OCI-LY7 (cell line): ENCODE results near the gene TAF3. TPM values are rescaled to one million over a fixed set of nuclear protein-coding genes. Genes with fewer than 3 reads are reported as not detected.

Experiments
- BruUV-seq: library from RNA; stranded (reverse); fragments of 400-500 nt; replicated peaks from 2 replicates; lab custom pipeline; 2021; lab: Mats Ljungman, UMichigan
- CTCF ChIA-PET: fragments of 300-600 bp; sonication (Branson Sonifier 250); formaldehyde crosslinking; loops from one replicate; lab custom pipeline; 2022; ENCODE audit warnings: antibody characterized with exemption; ENCODE audit not compliant: unreplicated experiment; lab: Charles Lee
- POLR2A ChIA-PET: fragments of 300-600 bp; sonication (Branson Sonifier 250); formaldehyde crosslinking; loops from one replicate; lab custom pipeline; 2022; ENCODE audit warnings: antibody characterized with exemption; lab: Charles Lee
- DNase-seq: peaks from one replicate; pipeline ENCODE4 v3.0.0-alpha.2; 2015; ENCODE audit warnings: low spot score
- H2AFZ ChIP-seq: fragments of 200-600 bp; sonication (generic), shearing (Covaris generic); 2 replicates; pipeline ENCODE4 v1.6.1; 2014; ENCODE audit warnings: mild to moderate bottlenecking, antibody characterized with exemption, low read length, moderate library complexity
- H3K27ac ChIP-seq: fragments of 200-600 bp; sonication (generic); 2 replicates; pipeline ENCODE4 v1.5.1; 2014; ENCODE audit warnings: mixed run types, low read depth, mild to moderate bottlenecking, moderate library complexity, low read length, inconsistent platforms; ENCODE audit not compliant: poor library complexity, severe bottlenecking
- H3K36me3 ChIP-seq: fragments of 200-600 bp; sonication (generic); 2 replicates; pipeline ENCODE4 v1.6.1; 2014; ENCODE audit warnings: mild to moderate bottlenecking, antibody characterized with exemption, low read length, moderate library complexity, mixed read lengths; ENCODE audit not compliant: insufficient read depth
- H3K4me1 ChIP-seq: fragments of 200-600 bp; sonication (generic); 2 replicates; pipeline ENCODE4 v1.5.1; 2014; ENCODE audit warnings: mild to moderate bottlenecking, low read length; ENCODE audit not compliant: insufficient read depth, poor library complexity, severe bottlenecking
- H3K4me2 ChIP-seq: fragments of 200-600 bp; sonication (generic); 2 replicates; pipeline ENCODE4 v1.6.1; 2014; ENCODE audit warnings: mild to moderate bottlenecking, low read length
- H3K4me3 ChIP-seq: fragments of 200-600 bp; sonication (generic); 2 replicates; pipeline ENCODE4 v1.5.1; 2014; ENCODE audit warnings: mild to moderate bottlenecking, low read depth, low read length; ENCODE audit not compliant: poor library complexity, severe bottlenecking
- H3K79me2 ChIP-seq: fragments of 200-600 bp; sonication (generic); 2 replicates; pipeline ENCODE4 v1.6.1; 2016; ENCODE audit warnings: low read depth, mild to moderate bottlenecking, low read length, moderate library complexity, mixed read lengths; ENCODE audit not compliant: insufficient read depth
- H3K9me2 ChIP-seq: fragments of 200-600 bp; sonication (generic); 2 replicates; pipeline ENCODE4 v1.6.1; 2016; ENCODE audit warnings: mild to moderate bottlenecking, low read length, mixed read lengths; ENCODE audit not compliant: insufficient read depth
- H3K9me3 ChIP-seq: fragments of 200-600 bp; sonication (generic); 2 replicates; pipeline ENCODE4 v1.6.1; 2014; ENCODE audit warnings: mild to moderate bottlenecking, mixed run types, low read length, mixed read lengths
- H4K20me1 ChIP-seq: fragments of 200-600 bp; sonication (generic); 2 replicates; pipeline ENCODE4 v1.6.1; 2014; ENCODE audit warnings: mild to moderate bottlenecking, antibody characterized with exemption, low read length, moderate library complexity, mixed read lengths; ENCODE audit not compliant: insufficient read depth
- CTCF ChIP-seq: fragments of 200-600 bp; sonication (generic); conservative IDR thresholded peaks from 2 replicates; pipeline ENCODE4 v1.5.1; 2014; ENCODE audit warnings: mild to moderate bottlenecking, antibody characterized with exemption, low read length, moderate library complexity, mixed read lengths
- EZH2phosphoT487 ChIP-seq: fragments of 200-600 bp; sonication (generic); IDR thresholded peaks from 2 replicates; pipeline ENCODE4 v1.6.1; 2018; ENCODE audit warnings: low read depth, borderline replicate concordance, mild to moderate bottlenecking, mixed run types, antibody characterized with exemption, low read length, moderate library complexity, mixed read lengths
- intact Hi-C: fragments of 100-400 bp; cut with micrococcal nuclease; formaldehyde crosslinking; loops from one replicate; pipeline ENCODE4 v1.10.0; 2022; ENCODE audit not compliant: unreplicated experiment
- total RNA-seq, 2 experiments: library from RNA; depleted of rRNA in 1 of 2; stranded (reverse); fragments of >200 nt in 1 of 2; shearing (Covaris generic) in 1 of 2; gene quantifications; 2 replicates each; pipeline ENCODE4 v1.2.3, GENCODE V29; 2014 to 2022

Gene TAF3
- total RNA-seq, 2 experiments from 2014 or later, result 3.8 to 11.1 TPM

GRCh38 chr10:7853226-7853842, 35.0 kb downstream of the TAF3 start:
- no peaks in the 10 kb centered on the region for H3K9me2 ChIP-seq
- peaks cover 3% of the 10 kb centered on the region; the same call in 1 of the 2 replicates for H4K20me1 ChIP-seq
- no TSS peak for BruUV-seq
- H3K4me1 ChIP-seq, result no peaks in the 10 kb centered on the region
- H3K9me3 ChIP-seq, result no peaks in the 10 kb centered on the region
- 0 out of 2 replicates have a peak, but pooled peaks cover 3% of the 10 kb centered on the region for H3K79me2 ChIP-seq
- ChIA-PET POLR2A (interaction anchor here (0.6 kb wide), 1 partner anchor 879 kb away, joined by 3 read pairs; no protein-coding TSS in a partner anchor), CTCF (no interaction called here)
- H2AFZ ChIP-seq, result no peak overlapping the region
- H3K4me2 ChIP-seq, result no peak overlapping the region
- DNase-seq, result no peak
- intact Hi-C loops, result no loop called here
- TF ChIP-seq CTCF (no peak), EZH2phosphoT487 (no peak)
- no peaks in the 10 kb centered on the region for H3K36me3 ChIP-seq
- H3K27ac ChIP-seq, result no peak overlapping the region
- no peak overlapping the region for H3K4me3 ChIP-seq

DNA sequence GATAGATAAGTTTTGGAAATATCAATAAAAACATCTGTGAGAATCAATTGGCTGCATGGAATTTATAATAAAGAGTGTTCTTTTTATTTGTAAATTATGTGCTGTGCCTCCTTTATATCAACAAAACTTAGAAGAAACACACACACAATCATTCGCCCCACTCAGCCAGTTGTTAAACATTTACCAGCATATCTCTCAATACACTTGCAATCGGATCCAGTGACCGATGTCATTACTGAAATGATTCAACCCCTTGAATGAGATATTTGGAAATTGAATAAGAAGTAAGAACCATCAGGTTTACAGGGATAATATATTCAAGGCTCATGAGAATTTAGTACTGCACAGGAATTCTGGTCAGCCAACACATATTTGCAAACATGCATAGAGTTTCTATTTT, 35.6 kb downstream of the TAF3 start:
- H2AFZ ChIP-seq, result no peak overlapping the region
- H3K9me3 ChIP-seq, result no peaks in the 10 kb centered on the region
- no peak for TF ChIP-seq CTCF
- no peak for TF ChIP-seq EZH2phosphoT487
- H3K4me2 ChIP-seq, result no peak overlapping the region
- ChIA-PET POLR2A (no interaction called here), CTCF (no interaction called here)
- H3K4me1 ChIP-seq, result no peaks in the 10 kb centered on the region
- no TSS peak for BruUV-seq
- DNase-seq, result no peak
- H3K79me2 ChIP-seq, result 0 out of 2 replicates have a peak, but pooled peaks cover 3% of the 10 kb centered on the region
- peaks cover 3% of the 10 kb centered on the region; the same call in 1 of the 2 replicates for H4K20me1 ChIP-seq
- intact Hi-C loops, result no loop called here
- no peaks in the 10 kb centered on the region for H3K9me2 ChIP-seq
- H3K27ac ChIP-seq, result no peak overlapping the region
- H3K36me3 ChIP-seq, result no peaks in the 10 kb centered on the region
- no peak overlapping the region for H3K4me3 ChIP-seq

DNA sequence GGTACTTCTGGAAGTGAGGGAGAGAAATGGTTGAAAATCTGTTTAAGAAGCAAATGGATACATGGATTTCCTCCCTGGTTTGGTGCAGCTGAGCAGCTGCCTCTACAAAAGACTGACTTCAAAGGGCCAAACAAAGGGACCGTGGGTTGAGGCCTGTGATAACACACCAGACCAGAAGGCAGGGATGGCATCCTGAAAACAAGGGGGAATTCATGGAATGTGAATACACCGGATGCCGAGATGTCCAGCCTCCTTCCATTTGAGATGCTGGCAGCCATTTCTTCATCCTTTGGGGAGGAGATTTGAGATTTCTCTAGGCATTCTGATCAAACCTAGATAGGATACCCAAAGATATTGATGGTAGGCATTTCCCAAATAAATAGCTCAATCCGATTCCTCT, 36.9 kb downstream of the TAF3 start:
- Histone ChIP-seq H3K9me3 (no peaks in the 10 kb centered on the region), H2AFZ (no peak overlapping the region), H3K4me1 (no peaks in the 10 kb centered on the region), H3K9me2 (no peaks in the 10 kb centered on the region), H3K27ac (no peak overlapping the region), H4K20me1 (peaks cover 3% of the 10 kb centered on the region; the same call in 1 of the 2 replicates), H3K4me3 (no peak overlapping the region), H3K4me2 (no peak overlapping the region), H3K36me3 (no peaks in the 10 kb centered on the region), H3K79me2 (no peaks in the 10 kb centered on the region)
- TF ChIP-seq CTCF (no peak), EZH2phosphoT487 (no peak)
- intact Hi-C loops, result no loop called here
- ChIA-PET POLR2A (interaction anchor here (0.6 to 1.0 kb wide), 3 partner anchors 12 to 70 kb away, joined by 3 to 4 read pairs (median 3); no protein-coding TSS in a partner anchor), CTCF (no interaction called here)
- no TSS peak for BruUV-seq
- DNase-seq, result no peak
